Smooth muscle cell of the coronary artery (primary cell): ENCODE results near the gene HHLA2. TPM values are rescaled to one million over a fixed set of nuclear protein-coding genes. Genes with fewer than 3 reads are reported as not detected.

Experiments used
- total RNA-seq: library from RNA; depleted of rRNA; stranded (reverse); fragments of >200 nt; gene quantifications from 2 replicates; pipeline ENCODE4 v1.2.3, GENCODE V29; 2014; ENCODE audit warnings: low replicate concordance

HHLA2 gene
- total RNA-seq = not detected in 2 replicates

GRCh38 chr3:108296239-108296638 lies at the start of gene HHLA2:
TSS of gene HHLA2 (plus strand) at chr3:108296548. CDS start at chr3:108351814, 55,266 bp downstream.

Other genes starting within 250 kb of the HHLA2 start
- gene CD47, start 205.5 kb upstream of the HHLA2 start, total RNA-seq = 27.4 and 119 TPM in 2 replicates
- gene IFT57, start 74.1 kb upstream of the HHLA2 start, total RNA-seq = 49.8 and 77.8 TPM in 2 replicates
- 0.15 and 1.1 TPM in 2 replicates for gene MYH15, start 214.0 kb downstream of the HHLA2 start, total RNA-seq